AG08395 (cell line): ENCODE measurements around the gene ERMP1.
"Not testable (repeated sequence)": the region's sequence is repeated elsewhere in the genome, so short reads cannot be mapped to it uniquely, and the experiment has no call there.

ENCODE experiments used
- DNase-seq: peaks from one replicate; pipeline ENCODE4 v3.0.0; 2012; ENCODE audit warnings: mixed read lengths, low spot score

ERMP1 gene

GRCh38 chr9:5783982-5784381 is 48.9 kb downstream of the ERMP1 start:
- no peak for DNase-seq

GRCh38 chr9:5783420-5783819 is 49.5 kb downstream of the ERMP1 start:
- not testable (repeated sequence) for DNase-seq

- DNase-seq, result not testable (repeated sequence)
Observed at GRCh38 chr9:5779705-5780218, 53.2 kb downstream of the ERMP1 start.

GRCh38 chr9:5778805-5779204 is 54.1 kb downstream of the ERMP1 start:
- DNase-seq, result no peak

GRCh38 chr9:5773324-5773999 is 59.5 kb downstream of the ERMP1 start:
- peak; percentile 12 for DNase-seq

- DNase-seq, result no peak
Observed at GRCh38 chr9:5767968-5768932, 64.7 kb downstream of the ERMP1 start.

- DNase-seq, result no peak
Observed at GRCh38 chr9:5764130-5764868, 68.6 kb downstream of the ERMP1 start.

GRCh38 chr9:5762421-5762820 is 70.5 kb downstream of the ERMP1 start:
- DNase-seq, result no peak

- no peak for DNase-seq
Observed at GRCh38 chr9:5760338-5760737, 72.6 kb downstream of the ERMP1 start.

GRCh38 chr9:5756633-5757032 is 76.3 kb downstream of the ERMP1 start:
- DNase-seq, result no peak

GRCh38 chr9:5750569-5750968 is 82.3 kb downstream of the ERMP1 start:
- DNase-seq, result no peak

GRCh38 chr9:5749306-5749705 is 83.6 kb downstream of the ERMP1 start:
- DNase-seq, result no peak

GRCh38 chr9:5748438-5748837 is 84.5 kb downstream of the ERMP1 start:
- no peak for DNase-seq

- no peak for DNase-seq
Observed at GRCh38 chr9:5743109-5743508, 89.8 kb downstream of the ERMP1 start.

GRCh38 chr9:5736563-5737346 is 96.2 kb downstream of the ERMP1 start:
- DNase-seq, result no peak

- no peak for DNase-seq
Observed at GRCh38 chr9:5735072-5735471, 97.8 kb downstream of the ERMP1 start.
